WTC11 (cell line): ENCODE data around the gene CFAP74. TPM values are rescaled to one million over a fixed set of nuclear protein-coding genes. Genes with fewer than 3 reads are reported as not detected.

ENCODE experiments used
- ATAC-seq: fragments of 200-7000 bp; cut with Tn5 transposase; 2 replicates; pipeline ENCODE4 v1.10.0; 2021; ENCODE audit warnings: mild to moderate bottlenecking, moderate library complexity
- CTCF ChIA-PET: fragments of 300-600 bp; sonication (Branson Sonifier 250); formaldehyde crosslinking; loops from one replicate; lab custom pipeline; 2021; ENCODE audit warnings: antibody characterized with exemption; lab: Charles Lee
- POLR2A ChIA-PET: fragments of 350-600 bp; sonication (Branson Sonifier 250); formaldehyde crosslinking; loops from one replicate; lab custom pipeline; 2021; ENCODE audit warnings: antibody characterized with exemption; lab: Charles Lee
- DNase-seq: peaks from one replicate; pipeline ENCODE4 v3.0.0; 2021; ENCODE audit warnings: low spot score
- H3K27ac Mint-ChIP-seq: 2 replicates; pipeline ENCODE4 v1.8.0; 2021; ENCODE audit warnings: mixed read lengths
- H3K27me3 Mint-ChIP-seq: 2 replicates; pipeline ENCODE4 v1.8.0; 2021; ENCODE audit warnings: low read depth, mild to moderate bottlenecking, moderate library complexity, mixed read lengths
- H3K36me3 Mint-ChIP-seq: 2 replicates; pipeline ENCODE4 v1.8.0; 2021; ENCODE audit warnings: mixed read lengths
- H3K4me1 Mint-ChIP-seq: 2 replicates; pipeline ENCODE4 v1.8.0; 2022; ENCODE audit warnings: mixed read lengths
- H3K4me3 Mint-ChIP-seq: 2 replicates; pipeline ENCODE4 v1.8.0; 2021; ENCODE audit warnings: mild to moderate bottlenecking, moderate library complexity, mixed read lengths
- H3K9me3 Mint-ChIP-seq: 2 replicates; pipeline ENCODE4 v1.8.0; 2021; ENCODE audit warnings: mixed read lengths
- ELF4 ChIP-seq: sonication (generic); formaldehyde crosslinking; IDR thresholded peaks from 2 replicates; pipeline ENCODE4 v1.8.1; 2022; ENCODE audit warnings: low read depth, mild to moderate bottlenecking, moderate library complexity, missing genetic modification reagents
- ESRRA ChIP-seq: sonication (generic); formaldehyde crosslinking; IDR thresholded peaks from 2 replicates; pipeline ENCODE4 v1.8.1; 2022; ENCODE audit warnings: mild to moderate bottlenecking, missing genetic modification reagents, borderline replicate concordance
- FOXJ3 ChIP-seq: sonication (generic); formaldehyde crosslinking; IDR thresholded peaks from 2 replicates; pipeline ENCODE4 v1.9.0; 2021; ENCODE audit warnings: missing genetic modification reagents, mild to moderate bottlenecking, borderline replicate concordance
- FOXP1 ChIP-seq: sonication (generic); formaldehyde crosslinking; IDR thresholded peaks from 2 replicates; pipeline ENCODE4 v1.8.0; 2022; ENCODE audit warnings: missing genetic modification reagents, mild to moderate bottlenecking, moderate library complexity, borderline replicate concordance
- NR2C2 ChIP-seq: sonication (generic); formaldehyde crosslinking; IDR thresholded peaks from 2 replicates; pipeline ENCODE4 v1.8.0; 2022; ENCODE audit warnings: mild to moderate bottlenecking, missing genetic modification reagents
- OVOL2 ChIP-seq: fragments of 250-450 bp; sonication (Bioruptor Pico); IDR thresholded peaks from 2 replicates; pipeline ENCODE4 v1.9.0; 2021; ENCODE audit warnings: mild to moderate bottlenecking, borderline replicate concordance
- SMAD3 ChIP-seq: sonication (generic); formaldehyde crosslinking; IDR thresholded peaks from 2 replicates; pipeline ENCODE4 v1.8.0; 2022; ENCODE audit warnings: missing genetic modification reagents, mild to moderate bottlenecking, borderline replicate concordance
- SP1 ChIP-seq: sonication (generic); formaldehyde crosslinking; conservative IDR thresholded peaks from 2 replicates; pipeline ENCODE4 v1.8.1; 2022; ENCODE audit warnings: missing genetic modification reagents
- TEAD4 ChIP-seq: sonication (generic); formaldehyde crosslinking; IDR thresholded peaks from 2 replicates; pipeline ENCODE4 v1.8.0; 2022; ENCODE audit warnings: mild to moderate bottlenecking, missing genetic modification reagents
- ZNF121 ChIP-seq: sonication (generic); formaldehyde crosslinking; IDR thresholded peaks from 2 replicates; pipeline ENCODE4 v1.8.0; 2023; ENCODE audit warnings: missing genetic modification reagents
- ZNF263 ChIP-seq: sonication (generic); formaldehyde crosslinking; IDR thresholded peaks from 2 replicates; pipeline ENCODE4 v1.8.1; 2022; ENCODE audit warnings: low read depth, mild to moderate bottlenecking, moderate library complexity, missing genetic modification reagents
- total RNA-seq: library from RNA; stranded (reverse); gene quantifications from 3 replicates; pipeline ENCODE4 v1.2.3, GENCODE V29; 2021
- TF ChIP-seq, protein P1 (sequence below): sonication (generic); formaldehyde crosslinking; IDR thresholded peaks from 2 replicates; pipeline ENCODE4 v1.8.1; 2023; ENCODE audit warnings: mild to moderate bottlenecking, missing genetic modification reagents, moderate library complexity
- TF ChIP-seq, protein P2 (sequence below): sonication (generic); formaldehyde crosslinking; IDR thresholded peaks from 2 replicates; pipeline ENCODE4 v1.8.1; 2022; ENCODE audit warnings: low read depth, missing genetic modification reagents, borderline replicate concordance
- TF ChIP-seq, protein P3 (sequence below): sonication (generic); formaldehyde crosslinking; IDR thresholded peaks from 2 replicates; pipeline ENCODE4 v1.8.0; 2022; ENCODE audit warnings: mild to moderate bottlenecking, missing genetic modification reagents
- TF ChIP-seq, protein P4 (sequence below): sonication (generic); formaldehyde crosslinking; IDR thresholded peaks from 2 replicates; pipeline ENCODE4 v1.8.1; 2023; ENCODE audit warnings: mild to moderate bottlenecking, missing genetic modification reagents, borderline replicate concordance
- TF ChIP-seq, protein P5 (sequence below): sonication (generic); formaldehyde crosslinking; IDR thresholded peaks from 2 replicates; pipeline ENCODE4 v1.8.0; 2023; ENCODE audit warnings: mild to moderate bottlenecking, missing genetic modification reagents
- TF ChIP-seq, protein P6 (sequence below): sonication (generic); formaldehyde crosslinking; IDR thresholded peaks from 2 replicates; pipeline ENCODE4 v1.8.0; 2022; ENCODE audit warnings: mild to moderate bottlenecking, missing genetic modification reagents

Gene CFAP74
- total RNA-seq, 1 experiment from 2014 or later: 0.35 TPM

DNA sequence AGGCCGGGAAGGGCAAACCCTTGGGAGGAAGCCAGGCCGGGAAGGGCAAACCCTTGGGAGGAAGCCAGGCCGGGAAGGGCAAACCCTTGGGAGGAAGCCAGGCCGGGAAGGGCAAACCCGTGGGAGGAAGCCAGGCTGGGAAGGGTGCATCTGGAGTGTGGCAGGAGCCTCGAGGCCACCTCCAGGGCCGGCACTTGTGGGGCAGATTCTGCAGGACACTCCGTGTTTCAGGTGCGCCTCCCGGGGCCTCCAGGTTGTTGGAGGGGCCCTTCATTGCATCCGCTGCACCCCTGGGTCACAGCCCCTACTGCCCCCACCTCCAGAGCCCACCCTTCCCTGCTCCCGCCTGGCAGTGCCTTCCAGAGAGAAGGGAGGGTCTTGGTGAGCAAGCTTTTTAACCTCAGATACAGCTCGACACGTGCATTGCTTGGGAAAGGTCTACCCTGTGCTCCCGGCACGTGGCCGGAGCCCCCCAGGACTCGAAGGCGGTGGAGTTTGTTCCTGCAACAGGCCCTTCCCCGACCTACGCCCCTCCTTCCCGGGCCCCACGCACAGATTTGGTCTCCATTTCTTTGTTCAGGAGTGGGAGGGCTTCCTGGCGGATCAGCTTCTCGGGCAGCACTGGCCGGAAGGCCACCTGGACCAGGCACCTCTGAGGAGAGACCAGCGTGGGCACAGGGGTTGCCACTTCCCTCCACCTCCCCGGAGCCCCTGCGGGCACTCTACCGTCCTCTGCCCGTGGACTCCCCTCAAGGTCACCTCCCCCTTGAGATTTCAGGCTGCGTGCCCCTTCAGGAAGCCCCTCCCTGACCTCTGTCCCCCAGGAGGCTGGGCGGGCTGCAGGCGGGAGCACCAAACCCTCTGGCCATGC is 75.1 kb downstream of the CFAP74 start:
- H3K27me3 Mint-ChIP-seq: no peaks in the 10 kb centered on the region
- H3K36me3 Mint-ChIP-seq: no peaks in the 10 kb centered on the region
- TF ChIP-seq, protein P1, sequence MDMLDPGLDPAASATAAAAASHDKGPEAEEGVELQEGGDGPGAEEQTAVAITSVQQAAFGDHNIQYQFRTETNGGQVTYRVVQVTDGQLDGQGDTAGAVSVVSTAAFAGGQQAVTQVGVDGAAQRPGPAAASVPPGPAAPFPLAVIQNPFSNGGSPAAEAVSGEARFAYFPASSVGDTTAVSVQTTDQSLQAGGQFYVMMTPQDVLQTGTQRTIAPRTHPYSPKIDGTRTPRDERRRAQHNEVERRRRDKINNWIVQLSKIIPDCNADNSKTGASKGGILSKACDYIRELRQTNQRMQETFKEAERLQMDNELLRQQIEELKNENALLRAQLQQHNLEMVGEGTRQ: no peak
- TF ChIP-seq SMAD3 (no peak), FOXP1 (CRISPR knock-in tag) (no peak), FOXJ3 (CRISPR knock-in tag) (no peak)
- no peak overlapping the region for H3K27ac Mint-ChIP-seq
- no peak for ATAC-seq
- no peak overlapping the region for H3K4me3 Mint-ChIP-seq
- no peak for DNase-seq
- H3K4me1 Mint-ChIP-seq: no peaks in the 10 kb centered on the region
- H3K9me3 Mint-ChIP-seq: peaks cover 6% of the 10 kb centered on the region
- CTCF ChIA-PET: no interaction called here
- POLR2A ChIA-PET: no interaction called here

DNA sequence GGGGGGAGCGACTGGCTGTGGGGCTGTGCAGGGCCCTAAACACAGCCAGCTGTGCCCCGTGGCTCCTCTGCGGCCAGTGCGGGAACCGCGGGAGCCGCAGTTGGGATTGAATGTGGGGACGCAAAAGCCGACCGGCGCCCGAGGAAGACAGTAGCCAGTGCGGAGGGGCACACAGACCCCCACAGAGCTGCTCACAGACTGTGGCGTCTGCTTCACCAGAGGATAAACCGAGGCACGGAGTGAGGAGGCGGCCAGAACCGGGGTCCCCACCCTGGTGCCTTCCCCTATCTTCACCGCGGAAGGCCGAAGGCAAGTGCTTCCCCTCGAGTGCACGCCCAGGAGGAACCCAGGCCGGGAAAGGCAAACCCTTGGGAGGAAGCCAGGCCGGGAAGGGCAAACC is 75.8 kb downstream of the CFAP74 start:
- CTCF ChIA-PET: interaction anchor here (0.7 to 2.0 kb wide), 2 partner anchors 19 to 117 kb away, joined by 3 to 6 read pairs; no protein-coding TSS in a partner anchor
- H3K9me3 Mint-ChIP-seq: peaks cover 4% of the 10 kb centered on the region
- POLR2A ChIA-PET: no interaction called here
- ATAC-seq (no peak), DNase-seq (no peak)
- no peak for TF ChIP-seq SP1
- no peak overlapping the region for H3K4me3 Mint-ChIP-seq
- H3K27me3 Mint-ChIP-seq: no peaks in the 10 kb centered on the region
- no peaks in the 10 kb centered on the region for H3K36me3 Mint-ChIP-seq
- H3K4me1 Mint-ChIP-seq: no peaks in the 10 kb centered on the region
- H3K27ac Mint-ChIP-seq: no peak overlapping the region

DNA sequence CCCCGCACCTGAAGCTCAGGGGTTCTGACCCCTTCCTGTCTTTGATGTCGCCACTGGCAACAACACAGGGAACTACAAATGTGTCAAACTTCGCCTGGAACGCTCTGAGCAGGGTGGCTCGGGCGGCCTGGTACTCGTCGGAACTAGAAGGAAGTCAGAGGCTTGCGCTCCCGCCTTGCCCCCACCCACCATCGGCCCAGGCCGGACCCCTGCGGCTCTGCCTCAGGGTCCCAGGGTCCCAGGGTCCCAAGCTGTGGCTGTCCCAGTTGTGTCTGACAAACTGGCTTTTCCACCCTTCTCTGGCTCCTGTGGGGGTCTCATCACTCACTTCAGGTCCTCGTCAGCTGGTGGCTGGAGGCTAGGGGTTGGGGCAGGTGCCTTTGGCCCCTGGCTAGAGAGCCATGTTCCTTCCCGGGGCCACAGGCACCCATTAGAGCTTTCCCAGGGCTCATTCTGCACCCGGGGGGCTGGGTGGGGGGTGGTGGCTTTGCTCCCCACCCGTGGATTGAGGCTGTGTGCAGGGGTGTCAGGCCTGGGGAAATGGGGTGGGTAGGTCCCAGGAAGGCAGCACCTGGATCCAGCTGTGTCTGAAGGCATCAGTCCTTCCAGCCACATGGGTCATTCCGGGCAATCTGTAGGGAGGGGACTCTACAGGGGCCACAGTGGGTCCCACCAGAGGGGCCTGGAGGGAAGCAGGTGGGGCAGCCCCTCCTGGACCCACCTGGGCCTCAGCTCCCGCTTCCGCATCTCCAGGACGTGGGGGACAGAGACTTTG is 76.5 kb downstream of the CFAP74 start:
- no peaks in the 10 kb centered on the region for H3K4me1 Mint-ChIP-seq
- ChIA-PET POLR2A (no interaction called here), CTCF (interaction anchor here (0.7 to 2.0 kb wide), 4 partner anchors 17 to 120 kb away, joined by 3 to 6 read pairs (median 4); no protein-coding TSS in a partner anchor)
- no peak overlapping the region for H3K27ac Mint-ChIP-seq
- no peaks in the 10 kb centered on the region for H3K36me3 Mint-ChIP-seq
- peaks cover 4% of the 10 kb centered on the region for H3K9me3 Mint-ChIP-seq
- no peak for ATAC-seq
- no peak overlapping the region for H3K4me3 Mint-ChIP-seq
- DNase-seq: no peak
- no peaks in the 10 kb centered on the region for H3K27me3 Mint-ChIP-seq
- TF ChIP-seq, protein P2, sequence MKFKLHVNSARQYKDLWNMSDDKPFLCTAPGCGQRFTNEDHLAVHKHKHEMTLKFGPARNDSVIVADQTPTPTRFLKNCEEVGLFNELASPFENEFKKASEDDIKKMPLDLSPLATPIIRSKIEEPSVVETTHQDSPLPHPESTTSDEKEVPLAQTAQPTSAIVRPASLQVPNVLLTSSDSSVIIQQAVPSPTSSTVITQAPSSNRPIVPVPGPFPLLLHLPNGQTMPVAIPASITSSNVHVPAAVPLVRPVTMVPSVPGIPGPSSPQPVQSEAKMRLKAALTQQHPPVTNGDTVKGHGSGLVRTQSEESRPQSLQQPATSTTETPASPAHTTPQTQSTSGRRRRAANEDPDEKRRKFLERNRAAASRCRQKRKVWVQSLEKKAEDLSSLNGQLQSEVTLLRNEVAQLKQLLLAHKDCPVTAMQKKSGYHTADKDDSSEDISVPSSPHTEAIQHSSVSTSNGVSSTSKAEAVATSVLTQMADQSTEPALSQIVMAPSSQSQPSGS (CRISPR knock-in tag): no peak
- TF ChIP-seq ELF4 (CRISPR knock-in tag) (no peak), ESRRA (CRISPR knock-in tag) (no peak), TEAD4 (CRISPR knock-in tag) (no peak), NR2C2 (CRISPR knock-in tag) (no peak), ZNF121 (CRISPR knock-in tag) (no peak), ZNF263 (CRISPR knock-in tag) (no peak), OVOL2 (CRISPR knock-in tag) (no peak)
- TF ChIP-seq, protein P3, sequence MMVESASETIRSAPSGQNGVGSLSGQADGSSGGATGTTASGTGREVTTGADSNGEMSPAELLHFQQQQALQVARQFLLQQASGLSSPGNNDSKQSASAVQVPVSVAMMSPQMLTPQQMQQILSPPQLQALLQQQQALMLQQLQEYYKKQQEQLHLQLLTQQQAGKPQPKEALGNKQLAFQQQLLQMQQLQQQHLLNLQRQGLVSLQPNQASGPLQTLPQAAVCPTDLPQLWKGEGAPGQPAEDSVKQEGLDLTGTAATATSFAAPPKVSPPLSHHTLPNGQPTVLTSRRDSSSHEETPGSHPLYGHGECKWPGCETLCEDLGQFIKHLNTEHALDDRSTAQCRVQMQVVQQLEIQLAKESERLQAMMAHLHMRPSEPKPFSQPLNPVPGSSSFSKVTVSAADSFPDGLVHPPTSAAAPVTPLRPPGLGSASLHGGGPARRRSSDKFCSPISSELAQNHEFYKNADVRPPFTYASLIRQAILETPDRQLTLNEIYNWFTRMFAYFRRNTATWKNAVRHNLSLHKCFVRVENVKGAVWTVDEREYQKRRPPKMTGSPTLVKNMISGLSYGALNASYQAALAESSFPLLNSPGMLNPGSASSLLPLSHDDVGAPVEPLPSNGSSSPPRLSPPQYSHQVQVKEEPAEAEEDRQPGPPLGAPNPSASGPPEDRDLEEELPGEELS (CRISPR knock-in tag): no peak
- TF ChIP-seq, protein P4, sequence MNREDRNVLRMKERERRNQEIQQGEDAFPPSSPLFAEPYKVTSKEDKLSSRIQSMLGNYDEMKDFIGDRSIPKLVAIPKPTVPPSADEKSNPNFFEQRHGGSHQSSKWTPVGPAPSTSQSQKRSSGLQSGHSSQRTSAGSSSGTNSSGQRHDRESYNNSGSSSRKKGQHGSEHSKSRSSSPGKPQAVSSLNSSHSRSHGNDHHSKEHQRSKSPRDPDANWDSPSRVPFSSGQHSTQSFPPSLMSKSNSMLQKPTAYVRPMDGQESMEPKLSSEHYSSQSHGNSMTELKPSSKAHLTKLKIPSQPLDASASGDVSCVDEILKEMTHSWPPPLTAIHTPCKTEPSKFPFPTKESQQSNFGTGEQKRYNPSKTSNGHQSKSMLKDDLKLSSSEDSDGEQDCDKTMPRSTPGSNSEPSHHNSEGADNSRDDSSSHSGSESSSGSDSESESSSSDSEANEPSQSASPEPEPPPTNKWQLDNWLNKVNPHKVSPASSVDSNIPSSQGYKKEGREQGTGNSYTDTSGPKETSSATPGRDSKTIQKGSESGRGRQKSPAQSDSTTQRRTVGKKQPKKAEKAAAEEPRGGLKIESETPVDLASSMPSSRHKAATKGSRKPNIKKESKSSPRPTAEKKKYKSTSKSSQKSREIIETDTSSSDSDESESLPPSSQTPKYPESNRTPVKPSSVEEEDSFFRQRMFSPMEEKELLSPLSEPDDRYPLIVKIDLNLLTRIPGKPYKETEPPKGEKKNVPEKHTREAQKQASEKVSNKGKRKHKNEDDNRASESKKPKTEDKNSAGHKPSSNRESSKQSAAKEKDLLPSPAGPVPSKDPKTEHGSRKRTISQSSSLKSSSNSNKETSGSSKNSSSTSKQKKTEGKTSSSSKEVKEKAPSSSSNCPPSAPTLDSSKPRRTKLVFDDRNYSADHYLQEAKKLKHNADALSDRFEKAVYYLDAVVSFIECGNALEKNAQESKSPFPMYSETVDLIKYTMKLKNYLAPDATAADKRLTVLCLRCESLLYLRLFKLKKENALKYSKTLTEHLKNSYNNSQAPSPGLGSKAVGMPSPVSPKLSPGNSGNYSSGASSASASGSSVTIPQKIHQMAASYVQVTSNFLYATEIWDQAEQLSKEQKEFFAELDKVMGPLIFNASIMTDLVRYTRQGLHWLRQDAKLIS (CRISPR knock-in tag): no peak
- TF ChIP-seq, protein P5, sequence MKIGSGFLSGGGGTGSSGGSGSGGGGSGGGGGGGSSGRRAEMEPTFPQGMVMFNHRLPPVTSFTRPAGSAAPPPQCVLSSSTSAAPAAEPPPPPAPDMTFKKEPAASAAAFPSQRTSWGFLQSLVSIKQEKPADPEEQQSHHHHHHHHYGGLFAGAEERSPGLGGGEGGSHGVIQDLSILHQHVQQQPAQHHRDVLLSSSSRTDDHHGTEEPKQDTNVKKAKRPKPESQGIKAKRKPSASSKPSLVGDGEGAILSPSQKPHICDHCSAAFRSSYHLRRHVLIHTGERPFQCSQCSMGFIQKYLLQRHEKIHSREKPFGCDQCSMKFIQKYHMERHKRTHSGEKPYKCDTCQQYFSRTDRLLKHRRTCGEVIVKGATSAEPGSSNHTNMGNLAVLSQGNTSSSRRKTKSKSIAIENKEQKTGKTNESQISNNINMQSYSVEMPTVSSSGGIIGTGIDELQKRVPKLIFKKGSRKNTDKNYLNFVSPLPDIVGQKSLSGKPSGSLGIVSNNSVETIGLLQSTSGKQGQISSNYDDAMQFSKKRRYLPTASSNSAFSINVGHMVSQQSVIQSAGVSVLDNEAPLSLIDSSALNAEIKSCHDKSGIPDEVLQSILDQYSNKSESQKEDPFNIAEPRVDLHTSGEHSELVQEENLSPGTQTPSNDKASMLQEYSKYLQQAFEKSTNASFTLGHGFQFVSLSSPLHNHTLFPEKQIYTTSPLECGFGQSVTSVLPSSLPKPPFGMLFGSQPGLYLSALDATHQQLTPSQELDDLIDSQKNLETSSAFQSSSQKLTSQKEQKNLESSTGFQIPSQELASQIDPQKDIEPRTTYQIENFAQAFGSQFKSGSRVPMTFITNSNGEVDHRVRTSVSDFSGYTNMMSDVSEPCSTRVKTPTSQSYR (CRISPR knock-in tag): no peak
- TF ChIP-seq, protein P6, sequence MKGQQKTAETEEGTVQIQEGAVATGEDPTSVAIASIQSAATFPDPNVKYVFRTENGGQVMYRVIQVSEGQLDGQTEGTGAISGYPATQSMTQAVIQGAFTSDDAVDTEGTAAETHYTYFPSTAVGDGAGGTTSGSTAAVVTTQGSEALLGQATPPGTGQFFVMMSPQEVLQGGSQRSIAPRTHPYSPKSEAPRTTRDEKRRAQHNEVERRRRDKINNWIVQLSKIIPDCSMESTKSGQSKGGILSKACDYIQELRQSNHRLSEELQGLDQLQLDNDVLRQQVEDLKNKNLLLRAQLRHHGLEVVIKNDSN (CRISPR knock-in tag): no peak
